Pulmonary artery endothelial cell (primary cell): ENCODE results near the gene DGKI. TPM values are rescaled to one million over a fixed set of nuclear protein-coding genes. Genes with fewer than 3 reads are reported as not detected.
"Not testable (repeated sequence)": the region's sequence is repeated elsewhere in the genome, so short reads cannot be mapped to it uniquely, and the experiment has no call there.

ENCODE experiments used
- DNase-seq: peaks from one replicate; pipeline ENCODE4 v3.0.0-alpha.2; 2011; ENCODE audit warnings: low read depth, low spot score
- total RNA-seq: library from RNA; depleted of rRNA; stranded (reverse); fragments of >200 nt; gene quantifications from 2 replicates; pipeline ENCODE4 v1.2.3, GENCODE V29; 2014

DGKI gene
- total RNA-seq, 1 donor from 2014 or later: 0.33 TPM

- no peak for DNase-seq
Observed at GRCh38 chr7:137836113-137836509, 10.7 kb downstream of the DGKI start.

GRCh38 chr7:137835486-137836112, 11.2 kb downstream of the DGKI start:
- DNase-seq: no peak

GRCh38 chr7:137834552-137834951, 12.2 kb downstream of the DGKI start:
- DNase-seq: no peak

GRCh38 chr7:137832990-137833389, 13.8 kb downstream of the DGKI start:
- not testable (repeated sequence) for DNase-seq

- DNase-seq: no peak
Observed at GRCh38 chr7:137832382-137832781, 14.4 kb downstream of the DGKI start.

DNA sequence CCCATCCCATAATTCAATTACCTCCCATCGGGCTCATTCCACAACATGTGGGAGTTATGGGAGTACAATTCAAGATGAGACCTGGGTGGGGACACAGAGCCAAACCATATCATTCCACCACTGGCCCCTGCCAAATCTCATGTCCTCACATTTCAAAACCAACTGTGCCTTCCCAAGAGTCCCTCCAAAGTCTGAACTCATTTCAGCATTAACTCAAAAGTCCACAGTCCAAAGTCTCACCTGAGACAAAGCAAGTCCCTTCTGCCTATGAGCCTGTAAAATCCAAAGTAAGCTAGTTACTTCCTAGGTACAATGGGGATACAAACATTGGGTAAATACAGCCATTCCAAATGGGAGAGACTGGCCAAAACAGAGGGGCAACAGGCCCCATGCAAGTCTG, 15.2 kb downstream of the DGKI start:
- DNase-seq: not testable (repeated sequence)

- no peak for DNase-seq
Observed at GRCh38 chr7:137829337-137829992, 17.3 kb downstream of the DGKI start.

DNA sequence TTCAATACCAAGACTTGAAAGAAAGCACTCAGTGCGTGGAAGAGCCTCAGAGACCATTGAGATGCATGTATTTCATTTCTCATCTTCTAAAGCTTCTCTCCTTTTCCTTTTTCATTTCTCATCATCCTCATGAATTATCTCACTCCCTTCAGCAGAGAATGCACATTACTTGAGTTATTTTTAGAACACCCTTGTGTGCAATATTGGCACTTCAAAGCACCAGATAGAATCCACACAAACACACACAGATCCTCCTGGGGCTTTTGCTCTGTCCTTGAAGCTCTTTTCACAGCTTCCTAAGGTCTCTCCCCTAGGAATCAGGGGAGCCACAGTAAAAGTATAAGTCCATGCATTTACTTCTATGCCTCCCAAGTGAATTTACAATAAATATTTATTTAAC, 18.3 kb downstream of the DGKI start:
- no peak for DNase-seq

DNA sequence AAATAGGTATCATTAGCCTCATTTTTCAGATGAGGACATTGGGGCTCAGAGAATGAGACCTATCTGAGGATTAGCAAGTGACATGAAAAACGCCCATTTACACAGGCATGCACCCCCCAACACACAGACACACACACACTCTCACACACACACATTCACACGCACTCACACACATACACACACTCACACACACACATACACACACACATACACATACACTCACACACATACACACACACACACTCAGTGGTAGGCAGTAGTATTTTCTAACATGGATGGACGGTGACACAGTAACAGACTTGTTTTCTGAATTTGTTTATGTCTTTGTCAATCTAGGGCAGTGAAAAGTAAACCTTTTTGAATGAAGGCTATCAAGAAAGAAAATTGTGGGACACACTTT, 21.3 kb downstream of the DGKI start:
- DNase-seq: no peak

- DNase-seq: no peak
Observed at GRCh38 chr7:137820677-137821420, 25.9 kb downstream of the DGKI start.

- no peak for DNase-seq
Observed at GRCh38 chr7:137820156-137820555, 26.6 kb downstream of the DGKI start.

DNA sequence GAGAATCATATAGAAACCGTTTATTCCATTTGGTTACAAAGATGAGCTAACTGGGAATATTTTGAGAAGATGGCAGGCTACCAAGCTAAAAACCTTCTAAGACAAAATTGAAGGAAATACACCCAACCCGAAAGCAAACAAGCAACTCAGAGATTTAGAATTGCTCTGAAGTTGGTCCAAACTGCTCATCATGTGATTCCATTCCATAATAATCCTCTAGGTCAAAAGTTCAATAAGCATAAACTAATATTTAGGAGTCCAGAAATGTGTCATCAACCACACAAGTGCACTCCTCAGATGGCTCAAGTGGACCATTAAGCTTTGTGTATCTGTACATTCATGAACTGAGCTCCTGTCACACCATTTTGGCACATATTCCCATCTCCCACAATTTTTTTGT, 28.7 kb downstream of the DGKI start:
- no peak for DNase-seq

DNA sequence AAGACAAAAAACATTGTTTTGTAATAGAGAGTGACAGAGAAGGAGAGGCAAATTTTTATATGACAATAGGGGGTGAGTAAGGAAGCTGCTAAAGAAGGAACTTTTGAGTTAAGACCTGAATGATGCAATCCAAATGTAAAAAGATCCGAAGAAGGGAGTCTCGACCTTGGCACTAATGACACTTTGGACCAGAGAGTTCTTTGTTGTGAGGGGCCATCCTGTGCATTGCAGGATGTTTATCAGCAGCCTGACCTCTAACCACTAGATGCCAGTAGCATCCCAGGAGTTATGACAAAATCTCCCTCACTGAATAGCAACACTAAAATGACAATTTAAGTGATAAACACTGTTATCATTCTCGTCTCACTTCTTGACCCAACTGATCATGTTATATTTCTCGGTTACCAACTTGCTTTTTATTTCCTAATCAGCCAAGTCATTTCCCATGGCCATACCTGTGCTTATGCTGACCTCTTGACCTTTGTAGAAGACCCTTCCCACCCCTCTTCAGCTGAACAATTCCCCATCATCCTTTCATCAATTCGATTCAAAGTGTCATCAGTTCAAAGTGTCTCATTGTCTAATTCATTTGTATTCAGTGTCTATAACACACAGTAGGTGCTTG, 30.0 kb downstream of the DGKI start:
- no peak for DNase-seq

- no peak for DNase-seq
Observed at GRCh38 chr7:137813541-137813940, 33.2 kb downstream of the DGKI start.

- no peak for DNase-seq
Observed at GRCh38 chr7:137810248-137810647, 36.5 kb downstream of the DGKI start.

GRCh38 chr7:137804836-137805235, 41.9 kb downstream of the DGKI start:
- DNase-seq: no peak

GRCh38 chr7:137801491-137801890, 45.3 kb downstream of the DGKI start:
- DNase-seq: no peak

DNA sequence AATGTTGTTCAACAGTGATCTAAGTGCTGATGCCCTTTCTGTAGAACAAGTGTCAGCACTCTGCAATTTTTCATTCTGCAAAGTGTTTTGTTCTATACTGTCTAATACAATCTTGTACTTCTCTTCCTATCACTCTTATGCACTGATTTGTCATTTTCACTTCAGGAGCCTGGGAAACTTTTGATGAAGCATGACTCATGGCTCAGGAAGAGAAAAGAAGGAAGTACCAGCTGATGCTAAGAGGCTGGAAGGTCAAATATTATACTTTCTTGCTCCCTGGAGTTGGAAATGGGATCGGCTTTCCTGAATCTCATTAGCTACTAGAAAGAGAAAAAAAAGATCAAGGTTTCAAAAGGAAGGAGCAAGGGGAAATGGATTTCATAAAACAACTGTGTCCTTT, 45.8 kb downstream of the DGKI start:
- DNase-seq: peak; percentile 66

GRCh38 chr7:137798073-137798763, 48.6 kb downstream of the DGKI start:
- no peak for DNase-seq

GRCh38 chr7:137795211-137795610, 51.6 kb downstream of the DGKI start:
- no peak for DNase-seq

GRCh38 chr7:137791930-137792329, 54.8 kb downstream of the DGKI start:
- no peak for DNase-seq

DNA sequence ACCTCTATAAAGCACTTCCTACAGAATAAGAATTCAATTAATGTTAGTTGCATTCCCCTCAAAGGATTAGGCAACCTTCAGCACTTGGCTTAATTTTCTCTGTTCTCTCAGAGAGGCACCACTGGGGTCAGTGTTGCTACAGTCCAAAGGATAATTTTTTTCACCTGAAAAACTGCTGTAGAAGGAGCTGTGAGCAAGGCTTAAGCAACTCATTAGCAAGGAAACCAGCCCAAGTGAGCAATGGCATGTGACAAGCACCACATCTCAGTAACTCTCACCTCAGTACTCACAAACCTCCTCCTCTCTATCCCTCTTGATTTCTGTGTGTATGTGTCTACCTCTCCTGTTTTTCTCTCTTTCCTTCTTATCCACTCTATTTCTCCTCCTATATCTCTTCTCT, 55.9 kb downstream of the DGKI start:
- DNase-seq: no peak
